Upper lobe of right lung (tissue), 1 donor: Measurements from ENCODE around the gene UBE2L3. TPM values are rescaled to one million over a fixed set of nuclear protein-coding genes. Genes with fewer than 3 reads are reported as not detected.
"Not testable (repeated sequence)": the region's sequence is repeated elsewhere in the genome, so short reads cannot be mapped to it uniquely, and the experiment has no call there.

Experiments
- ATAC-seq: fragments of 200-7000 bp; cut with Tn5 transposase; one replicate; pipeline ENCODE4 v1.9.1; 2020; ENCODE audit warnings: mild to moderate bottlenecking, moderate library complexity
- DNase-seq: peaks from one replicate; pipeline ENCODE4 v3.0.0-alpha.2; 2020
- H3K27ac ChIP-seq: fragments of 200-600 bp; one replicate; pipeline ENCODE4 v1.8.0; 2022
- H3K27me3 ChIP-seq: fragments of 200-600 bp; one replicate; pipeline ENCODE4 v1.8.0; 2022; ENCODE audit warnings: mild to moderate bottlenecking
- H3K36me3 ChIP-seq: fragments of 200-600 bp; one replicate; pipeline ENCODE4 v1.8.0; 2022
- H3K4me1 ChIP-seq: fragments of 200-600 bp; one replicate; pipeline ENCODE4 v1.8.0; 2022
- H3K4me3 ChIP-seq: fragments of 200-600 bp; one replicate; pipeline ENCODE4 v1.8.0; 2022; ENCODE audit warnings: mild to moderate bottlenecking
- H3K9me3 ChIP-seq: fragments of 200-600 bp; one replicate; pipeline ENCODE4 v1.8.0; 2022
- CTCF ChIP-seq: fragments of 200-600 bp; IDR thresholded peaks from one replicate; pipeline ENCODE4 v1.8.0; 2022; ENCODE audit warnings: antibody characterized with exemption
- intact Hi-C: fragments of 100-400 bp; cut with DNase I; formaldehyde crosslinking; loops from one replicate; pipeline ENCODE4 v1.11.0; 2022
- total RNA-seq: library from RNA; stranded (reverse); fragmentation: NEBNext Ultra II Directional; extraction: Animal tissue kit (Norgen Biotek cat#: 25700); gene quantifications from one replicate; pipeline ENCODE4 v1.2.1, GENCODE V29; 2021
- donor health status: DM: no; HTN: yes; CAD: no; lungs with severe emphysema.

UBE2L3 gene
- total RNA-seq, 1 donor from 2014 or later: 45.7 TPM

- H3K36me3 ChIP-seq, H3K4me3 ChIP-seq, H3K4me1 ChIP-seq, H3K27me3 ChIP-seq, intact Hi-C loops, H3K9me3 ChIP-seq, H3K27ac ChIP-seq: not testable (repeated sequence)
- ATAC-seq (peak; percentile 67), DNase-seq (peak; percentile 38)
Measured at GRCh38 chr22:21559345-21560125, 8.0 kb upstream of the UBE2L3 start.

- intact Hi-C loops, H3K4me1 ChIP-seq, H3K36me3 ChIP-seq, H3K9me3 ChIP-seq, H3K27ac ChIP-seq, H3K27me3 ChIP-seq, H3K4me3 ChIP-seq, DNase-seq: not testable (repeated sequence)
- peak; percentile 13 for ATAC-seq
Measured at GRCh38 chr22:21560657-21561056, 6.9 kb upstream of the UBE2L3 start.

- no peak for DNase-seq
- intact Hi-C loops: no loop called here
- H3K36me3 ChIP-seq: no peaks in the 10 kb centered on the region
- H3K27ac ChIP-seq: no peak overlapping the region
- ATAC-seq: no peak
- peaks cover 6% of the 10 kb centered on the region for H3K4me1 ChIP-seq
- H3K9me3 ChIP-seq: no peaks in the 10 kb centered on the region
- no peaks in the 10 kb centered on the region for H3K27me3 ChIP-seq
- TF ChIP-seq CTCF: no peak
- no peak overlapping the region for H3K4me3 ChIP-seq
Measured at GRCh38 chr22:21563912-21564311, 3.6 kb upstream of the UBE2L3 start.

GRCh38 chr22:21564411-21564810 lies 3.1 kb upstream of the UBE2L3 start:
- no peak for TF ChIP-seq CTCF
- intact Hi-C loops: no loop called here
- Histone ChIP-seq H3K27me3 (no peaks in the 10 kb centered on the region), H3K4me3 (no peak overlapping the region), H3K4me1 (peaks cover 11% of the 10 kb centered on the region), H3K36me3 (no peaks in the 10 kb centered on the region), H3K27ac (no peak overlapping the region), H3K9me3 (no peaks in the 10 kb centered on the region)
- DNase-seq: no peak
- ATAC-seq: no peak

GRCh38 chr22:21568347-21569075 lies 997 bp downstream of the UBE2L3 start:
- Histone ChIP-seq H3K4me3 (peak overlapping the region; percentile 97), H3K9me3 (no peaks in the 10 kb centered on the region), H3K36me3 (peaks cover 4% of the 10 kb centered on the region), H3K4me1 (peaks cover 46% of the 10 kb centered on the region), H3K27ac (peak overlapping the region; percentile 97), H3K27me3 (no peaks in the 10 kb centered on the region)
- ATAC-seq (peak; percentile 38), DNase-seq (no peak)
- intact Hi-C loops: no loop called here
- no peak for TF ChIP-seq CTCF

- Histone ChIP-seq H3K27ac (peak overlapping the region; percentile 97), H3K4me1 (peaks cover 48% of the 10 kb centered on the region), H3K4me3 (peak overlapping the region; percentile 97)
- DNase-seq, H3K27me3 ChIP-seq, ATAC-seq, intact Hi-C loops, H3K9me3 ChIP-seq, H3K36me3 ChIP-seq: not testable (repeated sequence)
Measured at GRCh38 chr22:21569076-21569427, 1.5 kb downstream of the UBE2L3 start.

GRCh38 chr22:21569459-21570170 lies 2.1 kb downstream of the UBE2L3 start:
- peak overlapping the region; percentile 97 for H3K4me3 ChIP-seq
- ATAC-seq (no peak), DNase-seq (no peak)
- no peaks in the 10 kb centered on the region for H3K27me3 ChIP-seq
- H3K4me1 ChIP-seq: peaks cover 53% of the 10 kb centered on the region
- H3K9me3 ChIP-seq: no peaks in the 10 kb centered on the region
- no peak overlapping the region for H3K27ac ChIP-seq
- TF ChIP-seq CTCF: no peak
- intact Hi-C loops: no loop called here
- H3K36me3 ChIP-seq: peaks cover 4% of the 10 kb centered on the region
